Activated naive CD8-positive, alpha-beta T cell treated with anti-CD3 and anti-CD28 coated beads for 36 hours (primary cell): Measurements from ENCODE around the gene GRID1. TPM values are rescaled to one million over a fixed set of nuclear protein-coding genes. Genes with fewer than 3 reads are reported as not detected.

Experiments
- DNase-seq: peaks from one replicate; pipeline ENCODE4 v3.0.0; 2021
- H3K27ac Mint-ChIP-seq: one replicate; pipeline ENCODE4 v1.8.0; 2022; ENCODE audit warnings: mild to moderate bottlenecking, moderate library complexity, mixed read lengths
- H3K27me3 Mint-ChIP-seq: one replicate; pipeline ENCODE4 v1.8.0; 2022; ENCODE audit warnings: mild to moderate bottlenecking, mixed read lengths
- H3K36me3 Mint-ChIP-seq: one replicate; pipeline ENCODE4 v1.8.0; 2021; ENCODE audit warnings: mild to moderate bottlenecking, mixed read lengths
- H3K4me1 Mint-ChIP-seq: one replicate; pipeline ENCODE4 v1.8.0; 2021; ENCODE audit warnings: mixed read lengths
- H3K4me3 Mint-ChIP-seq: one replicate; pipeline ENCODE4 v1.8.0; 2022; ENCODE audit warnings: mild to moderate bottlenecking, moderate library complexity, mixed read lengths
- H3K9me3 Mint-ChIP-seq: one replicate; pipeline ENCODE4 v1.8.0; 2022; ENCODE audit warnings: mixed read lengths
- total RNA-seq, 2 experiments: library from RNA; stranded (reverse); gene quantifications; one replicate each; pipeline ENCODE4 v1.2.3, GENCODE V29; 2021

The GRID1 gene
- total RNA-seq, 2 experiments from 2014 or later: not detected

DNA sequence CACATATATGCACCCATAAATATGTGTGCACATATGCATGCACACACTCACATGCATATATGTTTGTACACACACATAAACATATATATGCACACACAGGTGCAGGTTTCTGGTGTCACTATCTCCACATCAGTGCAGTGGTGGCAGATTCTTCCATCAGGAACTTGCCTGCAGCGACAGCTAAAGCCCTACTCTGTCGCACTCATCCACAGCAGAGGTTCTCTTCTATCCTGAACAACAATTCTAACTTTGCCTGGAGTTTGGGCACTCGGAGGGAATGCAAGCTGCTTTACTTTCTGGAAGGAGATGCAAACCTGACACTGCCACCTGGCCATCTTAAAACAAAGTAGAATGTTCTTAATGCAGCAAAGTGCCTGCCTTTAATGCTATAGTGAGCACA lies 745.8 kb downstream of the GRID1 start:
- no peak overlapping the region for H3K27ac Mint-ChIP-seq
- no peaks in the 10 kb centered on the region for H3K9me3 Mint-ChIP-seq
- H3K27me3 Mint-ChIP-seq: no peaks in the 10 kb centered on the region
- no peak for DNase-seq
- no peaks in the 10 kb centered on the region for H3K36me3 Mint-ChIP-seq
- no peak overlapping the region for H3K4me3 Mint-ChIP-seq
- H3K4me1 Mint-ChIP-seq: no peaks in the 10 kb centered on the region

GRCh38 chr10:85619832-85620231 lies 746.8 kb downstream of the GRID1 start:
- no peaks in the 10 kb centered on the region for H3K27me3 Mint-ChIP-seq
- no peak overlapping the region for H3K27ac Mint-ChIP-seq
- DNase-seq: no peak
- H3K9me3 Mint-ChIP-seq: no peaks in the 10 kb centered on the region
- peaks cover 3% of the 10 kb centered on the region for H3K4me1 Mint-ChIP-seq
- H3K36me3 Mint-ChIP-seq: no peaks in the 10 kb centered on the region
- H3K4me3 Mint-ChIP-seq: no peak overlapping the region

- H3K36me3 Mint-ChIP-seq: no peaks in the 10 kb centered on the region
- no peaks in the 10 kb centered on the region for H3K9me3 Mint-ChIP-seq
- H3K27me3 Mint-ChIP-seq: no peaks in the 10 kb centered on the region
- no peak for DNase-seq
- H3K4me1 Mint-ChIP-seq: peaks cover 13% of the 10 kb centered on the region
- H3K27ac Mint-ChIP-seq: no peak overlapping the region
- no peak overlapping the region for H3K4me3 Mint-ChIP-seq
Observed at GRCh38 chr10:85618841-85619240, 747.8 kb downstream of the GRID1 start.

DNA sequence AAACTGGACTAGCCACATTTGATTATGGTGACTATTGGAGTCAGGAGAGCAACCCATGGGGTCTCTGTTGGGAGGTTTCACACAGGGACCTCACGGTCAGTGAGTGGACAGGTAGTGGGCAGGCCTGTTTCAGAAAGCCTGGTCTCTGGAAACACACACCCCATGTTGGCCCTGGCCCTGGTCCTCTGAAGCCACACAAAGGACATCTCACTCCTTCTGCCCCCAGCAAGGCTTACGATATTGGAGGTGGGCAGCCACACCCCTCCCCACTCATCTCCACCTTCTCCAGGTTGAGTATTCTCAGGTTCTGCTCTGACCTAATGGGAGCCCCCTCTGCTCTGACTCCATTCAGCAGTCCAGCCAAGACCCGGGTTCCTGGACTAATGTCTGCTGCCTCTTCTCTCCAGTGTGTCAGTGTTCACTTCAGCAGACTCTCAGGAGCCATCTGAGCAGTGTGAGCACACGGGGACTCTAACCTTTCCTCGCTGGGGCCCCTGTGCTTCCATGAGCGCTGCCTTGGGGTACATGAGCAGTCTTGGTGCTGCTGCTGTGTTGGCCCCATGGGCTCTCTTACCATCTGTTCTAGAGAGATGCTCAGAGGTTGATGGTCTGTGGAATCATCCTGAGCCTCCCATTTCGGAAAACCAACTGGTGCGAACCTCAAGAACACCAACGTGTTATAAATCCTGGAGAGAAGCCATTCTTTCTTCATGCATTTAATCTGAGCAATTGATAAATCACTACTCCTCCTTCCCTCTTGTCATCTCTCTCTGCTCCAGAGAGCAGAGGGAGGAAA lies 748.6 kb downstream of the GRID1 start:
- peaks cover 19% of the 10 kb centered on the region for H3K4me1 Mint-ChIP-seq
- no peak for DNase-seq
- H3K9me3 Mint-ChIP-seq: no peaks in the 10 kb centered on the region
- H3K4me3 Mint-ChIP-seq: no peak overlapping the region
- H3K27ac Mint-ChIP-seq: no peak overlapping the region
- H3K27me3 Mint-ChIP-seq: no peaks in the 10 kb centered on the region
- H3K36me3 Mint-ChIP-seq: no peaks in the 10 kb centered on the region

GRCh38 chr10:85615556-85615955 lies 751.0 kb downstream of the GRID1 start:
- Mint-ChIP-seq H3K36me3 (no peaks in the 10 kb centered on the region), H3K4me1 (peaks cover 34% of the 10 kb centered on the region), H3K27ac (no peak overlapping the region), H3K4me3 (no peak overlapping the region), H3K9me3 (no peaks in the 10 kb centered on the region), H3K27me3 (no peaks in the 10 kb centered on the region)
- DNase-seq: no peak

DNA sequence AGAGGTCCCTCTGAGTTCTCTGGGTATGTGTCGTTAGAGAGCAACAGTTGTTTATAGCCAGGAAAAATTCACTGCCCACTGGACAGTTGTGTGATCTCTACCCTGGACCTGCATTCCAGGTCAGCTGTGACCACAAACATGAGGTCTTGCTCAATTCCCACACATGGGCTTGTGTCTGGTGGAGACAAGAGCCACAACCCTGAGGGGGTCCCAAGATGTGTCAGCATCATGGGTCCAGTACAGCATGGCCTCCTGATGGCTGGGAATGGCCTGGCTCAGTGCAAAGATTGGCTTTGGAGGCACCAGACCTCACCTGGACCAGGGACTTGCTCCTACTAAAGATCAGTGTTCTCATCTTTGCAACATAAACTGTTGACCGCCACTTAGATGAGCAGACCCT lies 751.6 kb downstream of the GRID1 start:
- no peaks in the 10 kb centered on the region for H3K36me3 Mint-ChIP-seq
- H3K27me3 Mint-ChIP-seq: no peaks in the 10 kb centered on the region
- H3K9me3 Mint-ChIP-seq: no peaks in the 10 kb centered on the region
- no peak for DNase-seq
- peaks cover 34% of the 10 kb centered on the region for H3K4me1 Mint-ChIP-seq
- no peak overlapping the region for H3K4me3 Mint-ChIP-seq
- no peak overlapping the region for H3K27ac Mint-ChIP-seq

DNA sequence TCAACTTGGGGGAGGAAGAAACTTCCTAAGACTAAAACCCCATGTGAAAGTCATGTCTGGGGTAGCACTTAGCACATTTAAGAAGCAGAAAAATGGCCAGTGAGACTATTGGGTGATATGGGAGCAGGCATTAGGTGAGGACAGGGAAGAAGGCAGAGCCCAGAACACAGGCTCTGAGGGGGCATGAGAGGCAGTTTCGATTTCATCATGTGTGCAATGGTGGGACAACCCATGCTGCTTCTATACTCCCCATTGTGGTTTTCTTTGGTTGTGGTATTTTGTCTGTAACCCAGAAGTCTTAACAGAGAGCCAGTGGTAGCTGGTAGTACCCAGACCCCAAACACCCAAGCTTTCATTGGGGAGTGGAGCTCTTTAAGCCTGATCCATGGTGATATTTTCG lies 752.0 kb downstream of the GRID1 start:
- H3K36me3 Mint-ChIP-seq: no peaks in the 10 kb centered on the region
- H3K27me3 Mint-ChIP-seq: no peaks in the 10 kb centered on the region
- no peaks in the 10 kb centered on the region for H3K9me3 Mint-ChIP-seq
- H3K4me1 Mint-ChIP-seq: peaks cover 34% of the 10 kb centered on the region
- H3K27ac Mint-ChIP-seq: no peak overlapping the region
- no peak overlapping the region for H3K4me3 Mint-ChIP-seq
- no peak for DNase-seq

GRCh38 chr10:85613391-85613790 lies 753.2 kb downstream of the GRID1 start:
- no peaks in the 10 kb centered on the region for H3K27me3 Mint-ChIP-seq
- H3K36me3 Mint-ChIP-seq: no peaks in the 10 kb centered on the region
- no peak for DNase-seq
- no peak overlapping the region for H3K4me3 Mint-ChIP-seq
- H3K27ac Mint-ChIP-seq: no peak overlapping the region
- H3K9me3 Mint-ChIP-seq: no peaks in the 10 kb centered on the region
- peaks cover 34% of the 10 kb centered on the region for H3K4me1 Mint-ChIP-seq

DNA sequence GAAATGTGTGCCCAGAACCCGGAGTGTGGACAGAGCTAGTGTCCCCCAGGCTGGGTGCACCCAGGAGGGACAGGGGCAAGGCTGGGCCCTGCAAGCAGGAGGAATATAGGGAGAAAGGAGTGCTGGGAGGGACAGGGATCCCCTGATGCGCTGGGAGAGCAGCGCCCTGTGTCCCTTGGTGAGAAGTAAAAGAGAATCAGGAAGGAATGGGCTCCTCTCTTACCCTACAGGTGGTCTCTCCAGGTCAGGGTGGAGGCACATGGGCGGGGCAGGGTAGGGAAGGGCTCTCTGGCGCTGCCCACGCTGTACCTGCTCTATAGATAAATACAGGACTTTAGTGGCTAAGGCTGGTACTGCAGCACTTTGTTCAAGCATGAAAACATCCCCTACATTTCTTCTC lies 753.8 kb downstream of the GRID1 start:
- Mint-ChIP-seq H3K36me3 (no peaks in the 10 kb centered on the region), H3K27me3 (no peaks in the 10 kb centered on the region), H3K4me3 (no peak overlapping the region), H3K9me3 (no peaks in the 10 kb centered on the region), H3K27ac (no peak overlapping the region), H3K4me1 (peaks cover 34% of the 10 kb centered on the region)
- no peak for DNase-seq

- Mint-ChIP-seq H3K27me3 (no peaks in the 10 kb centered on the region), H3K4me1 (peaks cover 34% of the 10 kb centered on the region), H3K4me3 (peak overlapping the region; percentile 23), H3K9me3 (no peaks in the 10 kb centered on the region), H3K27ac (peak overlapping the region; percentile 11), H3K36me3 (no peaks in the 10 kb centered on the region)
- no peak for DNase-seq
Observed at GRCh38 chr10:85612378-85612775, 754.2 kb downstream of the GRID1 start.

- Mint-ChIP-seq H3K27me3 (no peaks in the 10 kb centered on the region), H3K9me3 (no peaks in the 10 kb centered on the region), H3K4me1 (peaks cover 34% of the 10 kb centered on the region), H3K36me3 (no peaks in the 10 kb centered on the region), H3K4me3 (no peak overlapping the region), H3K27ac (no peak overlapping the region)
- no peak for DNase-seq
Observed at GRCh38 chr10:85611746-85612377, 754.7 kb downstream of the GRID1 start.

DNA sequence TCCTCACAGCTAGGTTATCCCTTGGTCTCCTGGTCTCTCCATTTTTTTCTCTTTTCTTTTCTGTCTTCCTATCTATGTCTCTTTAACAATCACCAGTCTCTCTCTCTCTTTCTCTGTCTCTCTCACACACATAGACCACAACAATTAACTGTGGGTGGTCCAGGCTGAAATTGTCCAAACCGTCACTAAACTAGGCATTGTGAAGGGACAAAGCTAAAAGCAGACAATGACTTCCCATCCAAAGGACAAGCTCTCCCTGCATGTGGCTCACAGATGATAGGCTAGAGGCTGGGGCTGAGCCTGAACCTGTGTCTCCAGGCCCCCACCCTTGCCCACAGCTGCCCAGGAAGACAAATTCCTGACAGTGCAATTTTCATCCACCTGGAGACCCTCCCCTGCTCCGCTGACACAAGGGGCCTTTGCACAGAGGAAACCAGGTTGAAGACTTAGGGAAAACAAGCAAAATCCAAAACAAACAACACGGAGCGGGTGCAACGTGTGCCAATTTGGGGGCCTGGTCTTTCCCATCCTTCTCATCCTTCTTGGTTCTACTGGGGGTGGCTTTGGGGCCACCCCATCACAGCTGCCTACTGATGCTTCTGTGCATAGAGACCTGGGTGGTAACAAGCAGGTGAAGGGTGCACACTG lies 755.4 kb downstream of the GRID1 start:
- no peak for DNase-seq
- no peak overlapping the region for H3K27ac Mint-ChIP-seq
- H3K4me3 Mint-ChIP-seq: no peak overlapping the region
- no peaks in the 10 kb centered on the region for H3K9me3 Mint-ChIP-seq
- H3K4me1 Mint-ChIP-seq: peaks cover 34% of the 10 kb centered on the region
- no peaks in the 10 kb centered on the region for H3K27me3 Mint-ChIP-seq
- no peaks in the 10 kb centered on the region for H3K36me3 Mint-ChIP-seq

DNA sequence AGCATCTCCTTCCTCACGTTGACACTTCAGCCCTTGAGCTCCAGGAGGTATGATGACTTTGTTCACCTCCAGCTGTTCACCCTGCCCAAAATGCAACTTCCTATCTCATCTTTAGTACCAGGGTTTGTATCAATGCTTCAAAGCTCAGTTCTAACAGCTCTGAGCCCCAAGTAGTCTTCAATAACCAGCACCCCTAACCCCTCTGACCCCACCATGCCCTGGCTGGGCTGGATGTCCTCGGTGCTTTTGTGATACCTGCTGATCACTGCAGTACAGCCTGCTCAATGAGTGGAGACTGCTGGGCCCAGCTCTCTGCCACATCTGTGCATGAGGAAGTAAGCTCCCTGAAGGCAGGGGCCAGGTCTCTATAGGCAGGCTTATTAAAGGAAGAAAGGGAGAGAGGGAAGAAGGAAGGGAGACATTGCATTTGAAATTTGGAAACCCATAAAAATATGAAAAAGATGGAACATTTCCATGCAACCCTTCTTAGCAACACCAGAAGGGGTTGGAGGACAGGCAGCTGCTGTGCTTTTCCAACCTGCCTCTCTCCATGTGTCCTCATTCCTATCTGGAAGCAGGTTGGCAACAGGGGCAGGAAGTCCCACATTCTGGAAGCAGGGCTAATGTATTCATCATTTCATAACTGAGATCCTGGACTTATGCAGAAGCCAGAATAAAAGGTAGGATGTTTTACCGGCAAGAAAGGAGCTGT lies 756.1 kb downstream of the GRID1 start:
- Mint-ChIP-seq H3K9me3 (no peaks in the 10 kb centered on the region), H3K4me3 (no peak overlapping the region), H3K4me1 (peaks cover 34% of the 10 kb centered on the region), H3K27me3 (no peaks in the 10 kb centered on the region), H3K36me3 (no peaks in the 10 kb centered on the region), H3K27ac (no peak overlapping the region)
- DNase-seq: no peak

DNA sequence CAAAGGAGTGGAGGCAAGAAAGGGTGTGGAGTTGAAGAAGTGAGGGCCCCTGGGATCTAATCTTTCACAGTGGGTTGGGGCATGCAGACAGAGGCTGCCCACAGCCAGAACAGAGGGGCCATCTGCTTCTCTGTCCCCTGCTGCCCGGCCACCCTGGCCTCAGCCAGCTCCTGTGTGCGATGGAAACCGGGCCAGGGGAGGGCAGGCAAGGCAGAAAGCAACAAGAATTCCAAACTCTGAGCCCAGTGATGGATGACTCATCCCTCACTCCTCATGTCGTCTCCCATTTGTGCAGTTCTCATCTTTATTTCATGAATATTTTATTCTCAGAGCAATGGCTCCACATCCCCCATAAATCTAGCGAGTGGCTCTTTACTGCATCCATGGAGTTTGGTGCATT lies 757.1 kb downstream of the GRID1 start:
- Mint-ChIP-seq H3K36me3 (no peaks in the 10 kb centered on the region), H3K4me1 (peaks cover 28% of the 10 kb centered on the region), H3K9me3 (no peaks in the 10 kb centered on the region), H3K27ac (no peak overlapping the region), H3K4me3 (no peak overlapping the region), H3K27me3 (no peaks in the 10 kb centered on the region)
- no peak for DNase-seq

DNA sequence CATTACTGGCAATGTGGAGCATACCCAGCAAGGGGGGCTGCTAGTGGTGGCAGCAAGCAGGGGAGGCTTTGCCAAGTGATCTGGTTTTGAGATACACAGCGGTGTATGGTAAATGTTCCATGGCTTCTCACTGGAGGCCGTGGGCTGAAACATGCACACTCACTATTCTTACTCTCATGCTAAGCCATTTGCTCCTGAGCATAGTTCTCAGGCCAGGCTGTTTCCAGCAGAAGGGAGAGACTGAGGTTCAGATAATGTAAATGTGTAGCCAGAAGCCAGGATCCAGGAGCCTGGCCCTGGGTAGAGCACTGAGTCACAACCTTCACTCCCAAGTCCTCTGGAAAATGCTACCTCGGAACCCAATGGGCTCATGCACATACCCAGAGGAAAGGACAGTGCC lies 757.9 kb downstream of the GRID1 start:
- H3K27me3 Mint-ChIP-seq: no peaks in the 10 kb centered on the region
- peaks cover 20% of the 10 kb centered on the region for H3K4me1 Mint-ChIP-seq
- no peaks in the 10 kb centered on the region for H3K36me3 Mint-ChIP-seq
- no peak overlapping the region for H3K27ac Mint-ChIP-seq
- DNase-seq: no peak
- no peak overlapping the region for H3K4me3 Mint-ChIP-seq
- H3K9me3 Mint-ChIP-seq: no peaks in the 10 kb centered on the region
